K562 (cell line): ENCODE results near the gene EIF5.

Experiments
- BMI1 ChIP-seq: fragments of 150-350 bp; IDR thresholded peaks from 2 replicates; pipeline ENCODE4 v1.6.1; 2014; ENCODE audit warnings: low read length
- EGR1 ChIP-seq: fragments of 450-650 bp; conservative IDR thresholded peaks from 2 replicates; pipeline ENCODE4 v1.6.1; 2017; ENCODE audit warnings: mild to moderate bottlenecking
- HMG20B ChIP-seq: fragments of 250-450 bp; sonication (Bioruptor Pico); IDR thresholded peaks from 2 replicates; pipeline ENCODE4 v1.5.0; 2021; ENCODE audit warnings: mild to moderate bottlenecking
- MAFG ChIP-seq: fragments of 450-650 bp; conservative IDR thresholded peaks from 2 replicates; pipeline ENCODE4 v1.6.1; 2016; ENCODE audit warnings: missing genetic modification characterization, missing compliant biosample characterization
- POLR2A ChIP-seq: fragments of 450-650 bp; conservative IDR thresholded peaks from 2 replicates; pipeline ENCODE4 v1.6.1; 2016
- STAT5B ChIP-seq: fragments of 250-450 bp; sonication (Bioruptor Pico); IDR thresholded peaks from 2 replicates; pipeline ENCODE4 v1.8.0; 2021; ENCODE audit warnings: mild to moderate bottlenecking, inconsistent platforms
- TF ChIP-seq, protein P1 (sequence below), 3 experiments: IDR thresholded peaks in 2 of 3; conservative IDR thresholded peaks in 1 of 3; 2 replicates each; pipeline ENCODE4 v1.5.1; 2011 to 2012; ENCODE audit warnings: low read length in 3 of 3, mild to moderate bottlenecking in 3 of 3, control low read depth in 2 of 3, improper control_type of control experiment in 1 of 3, inconsistent platforms in 1 of 3, low read depth in 1 of 3, mixed read lengths in 1 of 3, moderate library complexity in 1 of 3; ENCODE audit not compliant: insufficient read depth in 2 of 3
- TF ChIP-seq, protein P2 (sequence below): fragments of 450-650 bp; conservative IDR thresholded peaks from 2 replicates; pipeline ENCODE4 v1.6.1; 2016; ENCODE audit warnings: missing genetic modification characterization, low read depth, mild to moderate bottlenecking, missing compliant biosample characterization, moderate library complexity
- TF ChIP-seq, protein P3 (sequence below): sonication (generic); formaldehyde crosslinking; IDR thresholded peaks from 2 replicates; pipeline ENCODE4 v1.8.1; 2023; ENCODE audit warnings: missing genetic modification reagents, mild to moderate bottlenecking, borderline replicate concordance

DNA sequence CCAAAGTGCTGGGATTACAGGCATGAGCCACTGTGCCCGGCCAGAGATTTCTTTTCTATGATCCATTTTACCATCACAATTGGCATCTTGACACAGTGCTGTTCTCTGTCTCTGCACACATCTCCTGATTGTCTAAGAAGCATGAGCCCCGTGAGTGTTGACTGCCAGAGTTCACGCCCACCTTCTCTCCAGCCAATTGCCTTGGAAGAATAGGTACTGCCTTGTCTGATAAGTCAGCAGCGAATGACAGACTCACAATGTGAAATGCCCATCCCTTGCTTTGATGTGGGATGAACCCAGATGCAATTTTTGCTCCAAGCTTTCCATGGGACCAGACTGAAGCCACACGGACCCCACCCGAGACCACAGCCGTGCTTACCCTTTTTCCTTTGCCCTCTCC, 19.3 kb downstream of the EIF5 start:
- TF ChIP-seq HMG20B (no peak), BMI1 (no peak), EGR1 (no peak; the same call in 1 of the 2 replicates), STAT5B (CRISPR knock-in tag) (no peak), POLR2A (no peak), MAFG (tag) (no peak)
- TF ChIP-seq, protein P1, sequence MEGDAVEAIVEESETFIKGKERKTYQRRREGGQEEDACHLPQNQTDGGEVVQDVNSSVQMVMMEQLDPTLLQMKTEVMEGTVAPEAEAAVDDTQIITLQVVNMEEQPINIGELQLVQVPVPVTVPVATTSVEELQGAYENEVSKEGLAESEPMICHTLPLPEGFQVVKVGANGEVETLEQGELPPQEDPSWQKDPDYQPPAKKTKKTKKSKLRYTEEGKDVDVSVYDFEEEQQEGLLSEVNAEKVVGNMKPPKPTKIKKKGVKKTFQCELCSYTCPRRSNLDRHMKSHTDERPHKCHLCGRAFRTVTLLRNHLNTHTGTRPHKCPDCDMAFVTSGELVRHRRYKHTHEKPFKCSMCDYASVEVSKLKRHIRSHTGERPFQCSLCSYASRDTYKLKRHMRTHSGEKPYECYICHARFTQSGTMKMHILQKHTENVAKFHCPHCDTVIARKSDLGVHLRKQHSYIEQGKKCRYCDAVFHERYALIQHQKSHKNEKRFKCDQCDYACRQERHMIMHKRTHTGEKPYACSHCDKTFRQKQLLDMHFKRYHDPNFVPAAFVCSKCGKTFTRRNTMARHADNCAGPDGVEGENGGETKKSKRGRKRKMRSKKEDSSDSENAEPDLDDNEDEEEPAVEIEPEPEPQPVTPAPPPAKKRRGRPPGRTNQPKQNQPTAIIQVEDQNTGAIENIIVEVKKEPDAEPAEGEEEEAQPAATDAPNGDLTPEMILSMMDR (IDR thresholded peaks at IDR 0.05 in 2 of 3, conservative IDR thresholded peaks at IDR 0.05 in 1 of 3; ENCODE audit: insufficient read depth in 2 of 3, low read depth in 1 of 3, low read length in 3 of 3) = no peak
- TF ChIP-seq, protein P2, sequence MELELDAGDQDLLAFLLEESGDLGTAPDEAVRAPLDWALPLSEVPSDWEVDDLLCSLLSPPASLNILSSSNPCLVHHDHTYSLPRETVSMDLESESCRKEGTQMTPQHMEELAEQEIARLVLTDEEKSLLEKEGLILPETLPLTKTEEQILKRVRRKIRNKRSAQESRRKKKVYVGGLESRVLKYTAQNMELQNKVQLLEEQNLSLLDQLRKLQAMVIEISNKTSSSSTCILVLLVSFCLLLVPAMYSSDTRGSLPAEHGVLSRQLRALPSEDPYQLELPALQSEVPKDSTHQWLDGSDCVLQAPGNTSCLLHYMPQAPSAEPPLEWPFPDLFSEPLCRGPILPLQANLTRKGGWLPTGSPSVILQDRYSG = no peak
- TF ChIP-seq, protein P3, sequence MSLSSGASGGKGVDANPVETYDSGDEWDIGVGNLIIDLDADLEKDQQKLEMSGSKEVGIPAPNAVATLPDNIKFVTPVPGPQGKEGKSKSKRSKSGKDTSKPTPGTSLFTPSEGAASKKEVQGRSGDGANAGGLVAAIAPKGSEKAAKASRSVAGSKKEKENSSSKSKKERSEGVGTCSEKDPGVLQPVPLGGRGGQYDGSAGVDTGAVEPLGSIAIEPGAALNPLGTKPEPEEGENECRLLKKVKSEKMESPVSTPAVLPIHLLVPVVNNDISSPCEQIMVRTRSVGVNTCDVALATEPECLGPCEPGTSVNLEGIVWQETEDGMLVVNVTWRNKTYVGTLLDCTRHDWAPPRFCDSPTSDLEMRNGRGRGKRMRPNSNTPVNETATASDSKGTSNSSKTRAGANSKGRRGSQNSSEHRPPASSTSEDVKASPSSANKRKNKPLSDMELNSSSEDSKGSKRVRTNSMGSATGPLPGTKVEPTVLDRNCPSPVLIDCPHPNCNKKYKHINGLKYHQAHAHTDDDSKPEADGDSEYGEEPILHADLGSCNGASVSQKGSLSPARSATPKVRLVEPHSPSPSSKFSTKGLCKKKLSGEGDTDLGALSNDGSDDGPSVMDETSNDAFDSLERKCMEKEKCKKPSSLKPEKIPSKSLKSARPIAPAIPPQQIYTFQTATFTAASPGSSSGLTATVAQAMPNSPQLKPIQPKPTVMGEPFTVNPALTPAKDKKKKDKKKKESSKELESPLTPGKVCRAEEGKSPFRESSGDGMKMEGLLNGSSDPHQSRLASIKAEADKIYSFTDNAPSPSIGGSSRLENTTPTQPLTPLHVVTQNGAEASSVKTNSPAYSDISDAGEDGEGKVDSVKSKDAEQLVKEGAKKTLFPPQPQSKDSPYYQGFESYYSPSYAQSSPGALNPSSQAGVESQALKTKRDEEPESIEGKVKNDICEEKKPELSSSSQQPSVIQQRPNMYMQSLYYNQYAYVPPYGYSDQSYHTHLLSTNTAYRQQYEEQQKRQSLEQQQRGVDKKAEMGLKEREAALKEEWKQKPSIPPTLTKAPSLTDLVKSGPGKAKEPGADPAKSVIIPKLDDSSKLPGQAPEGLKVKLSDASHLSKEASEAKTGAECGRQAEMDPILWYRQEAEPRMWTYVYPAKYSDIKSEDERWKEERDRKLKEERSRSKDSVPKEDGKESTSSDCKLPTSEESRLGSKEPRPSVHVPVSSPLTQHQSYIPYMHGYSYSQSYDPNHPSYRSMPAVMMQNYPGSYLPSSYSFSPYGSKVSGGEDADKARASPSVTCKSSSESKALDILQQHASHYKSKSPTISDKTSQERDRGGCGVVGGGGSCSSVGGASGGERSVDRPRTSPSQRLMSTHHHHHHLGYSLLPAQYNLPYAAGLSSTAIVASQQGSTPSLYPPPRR (CRISPR knock-in tag) = no peak
